Lung microvascular endothelial cell (primary cell): ENCODE measurements around the gene TMEM14C. TPM values are rescaled to one million over a fixed set of nuclear protein-coding genes. Genes with fewer than 3 reads are reported as not detected.

Source experiments
- DNase-seq, 2 donors: peaks; one replicate each; pipeline versions ENCODE4 v3.0.0 to v3.0.0-alpha.2; 2010; ENCODE audit warnings: low read depth in 2 of 2
- total RNA-seq: library from RNA; depleted of rRNA; stranded (reverse); fragments of >200 nt; gene quantifications from 2 replicates; pipeline ENCODE4 v1.2.1, GENCODE V29; 2014

TMEM14C gene
- 82.4 and 96.8 TPM in 2 replicates for total RNA-seq

DNA sequence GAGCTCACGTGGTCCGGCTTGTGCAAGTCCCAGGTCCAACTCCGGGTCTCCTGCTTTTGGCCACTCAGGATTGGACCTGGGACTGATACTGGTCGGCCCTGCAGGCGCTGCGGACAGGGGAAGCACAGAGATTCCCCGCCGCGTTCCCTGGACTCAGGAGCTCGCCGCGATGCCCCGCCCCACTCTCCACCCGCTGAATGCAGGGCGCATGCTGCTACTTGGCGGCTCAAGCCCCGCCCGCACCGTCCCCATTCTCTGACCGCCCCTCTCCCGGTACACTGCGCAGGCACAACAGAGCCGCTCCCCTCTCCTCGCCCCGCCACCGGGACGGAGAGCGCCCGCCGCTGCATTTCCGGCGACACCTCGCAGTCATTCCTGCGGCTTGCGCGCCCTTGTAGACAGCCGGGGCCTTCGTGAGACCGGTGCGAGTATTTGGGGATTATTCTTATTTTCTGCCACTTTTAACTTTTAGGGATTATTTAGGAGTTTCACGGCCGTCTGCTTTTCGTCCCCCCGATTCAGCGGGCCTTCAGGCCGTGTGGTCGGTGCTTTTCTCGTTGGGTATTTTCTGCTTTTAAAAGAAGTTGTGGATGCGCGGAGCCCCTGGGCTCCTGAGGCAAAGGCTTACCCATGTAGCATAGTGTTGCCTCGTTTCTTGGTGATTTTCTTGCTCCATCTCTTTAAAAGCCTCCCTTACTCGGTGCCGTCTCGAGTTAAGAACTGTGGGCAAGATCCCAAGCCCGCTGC lies at the start of gene TMEM14C:
TSS of gene TMEM14C (plus strand) at position 251 of the 747 bp plus-strand sequence. CDS start 1,544 bp downstream, outside the sequence.
- peak; percentile 99 for DNase-seq

DNA sequence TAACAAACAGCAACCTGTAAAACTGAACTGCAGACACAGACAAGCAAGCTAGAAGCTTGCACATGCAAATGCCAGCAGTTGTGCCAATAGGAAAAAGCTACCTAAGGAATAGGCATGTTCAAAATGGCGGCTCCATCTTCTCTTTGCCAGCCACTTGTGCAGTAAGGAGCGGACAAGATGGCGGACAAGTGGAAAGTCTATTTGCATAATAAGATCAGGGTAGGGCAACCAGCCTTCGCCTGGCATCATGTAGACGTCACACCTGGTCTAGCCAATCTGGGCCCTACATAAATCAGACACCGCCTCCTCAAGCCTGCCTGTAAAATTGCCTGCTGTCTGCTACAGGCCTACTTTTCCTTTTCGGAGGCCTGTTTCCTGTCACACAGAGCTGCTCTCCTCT lies 46.5 kb upstream of the TMEM14C start:
- DNase-seq, result no peak

DNA sequence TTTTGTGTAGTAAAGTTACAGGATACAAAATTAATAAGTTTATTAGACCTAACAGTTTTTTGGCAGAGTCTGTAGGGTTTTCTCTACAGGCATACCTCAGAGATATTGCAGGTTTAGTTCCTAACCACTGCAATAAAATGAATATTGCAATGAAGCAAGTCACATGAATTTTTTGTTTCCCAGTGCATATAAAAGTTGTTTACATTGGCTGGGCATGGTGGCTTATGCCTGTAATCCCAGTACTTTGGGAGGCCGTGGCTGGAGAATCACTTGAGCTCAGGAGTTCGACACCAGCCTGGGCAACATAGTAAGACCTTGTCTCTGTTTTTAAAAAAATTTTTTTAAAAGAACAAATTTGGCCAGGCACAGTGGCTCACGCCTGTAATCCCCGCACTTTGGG lies 44.4 kb upstream of the TMEM14C start:
- DNase-seq, result no peak

DNA sequence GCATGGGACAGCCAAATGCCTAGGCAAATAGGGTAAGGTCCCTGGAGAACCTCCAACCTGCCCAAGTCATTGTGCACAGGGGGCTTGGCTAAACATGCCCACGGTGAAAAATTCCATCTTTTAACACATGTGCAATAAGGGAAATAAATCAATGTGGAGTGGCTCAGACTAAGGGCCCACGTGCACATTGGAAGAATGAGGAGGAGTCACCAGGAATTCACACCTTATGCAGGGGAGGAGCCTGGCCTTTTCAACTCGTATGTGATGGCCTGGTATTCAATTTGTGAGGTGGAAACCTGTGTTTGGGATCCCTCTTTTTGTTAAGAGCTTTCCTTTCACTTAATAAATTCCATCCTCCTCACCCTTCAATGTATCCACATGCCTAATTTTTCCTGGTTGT lies 41.1 kb upstream of the TMEM14C start:
- no peak for DNase-seq

DNA sequence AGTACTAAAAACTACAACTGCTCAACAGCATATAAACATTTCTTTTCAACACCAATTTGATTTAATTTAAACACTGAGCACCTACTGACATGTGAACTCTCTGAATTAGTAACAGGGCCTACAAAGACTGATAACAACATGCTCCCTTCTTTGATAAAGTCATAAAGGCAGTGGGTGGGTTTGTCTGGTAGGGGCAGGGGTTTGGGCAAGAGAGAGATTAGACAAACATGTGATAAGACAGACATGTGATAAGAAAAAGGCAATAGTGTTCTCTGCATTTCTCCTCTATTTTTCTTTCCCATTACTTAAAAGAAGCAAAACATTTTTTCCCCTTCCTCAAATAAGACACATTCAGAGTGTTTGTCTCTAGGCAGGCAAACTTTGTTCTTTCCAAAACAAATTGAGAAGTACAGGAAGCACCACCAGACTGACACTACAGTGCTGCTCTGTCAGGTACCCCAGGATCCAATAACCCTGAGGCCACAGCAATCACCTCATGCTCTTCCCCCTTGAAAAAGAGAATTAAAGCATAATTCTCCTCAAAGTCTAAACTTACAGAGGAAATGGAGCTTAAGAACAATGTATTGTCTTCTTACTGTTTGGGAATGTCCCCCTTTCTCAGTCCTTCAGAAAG lies 40.4 kb upstream of the TMEM14C start:
- DNase-seq, result no peak

DNA sequence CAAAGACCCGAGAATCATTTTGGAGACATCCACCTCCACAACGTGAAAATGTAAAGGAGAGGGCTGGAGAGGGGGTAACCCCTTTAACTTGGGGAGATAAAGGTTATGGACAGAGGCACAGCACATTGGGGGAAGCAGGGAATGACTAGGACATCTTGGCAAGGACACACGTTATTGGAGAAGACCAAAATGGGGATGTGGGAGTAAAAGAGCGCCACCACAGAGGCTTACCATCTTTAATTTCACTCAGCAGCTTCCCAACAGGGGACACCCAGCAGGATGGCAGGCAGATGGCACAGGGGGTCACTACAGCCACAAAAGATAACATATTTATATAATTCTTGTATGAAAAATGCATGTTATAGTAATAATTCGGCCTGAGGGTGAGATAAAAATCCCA lies 38.3 kb upstream of the TMEM14C start:
- no peak for DNase-seq

DNA sequence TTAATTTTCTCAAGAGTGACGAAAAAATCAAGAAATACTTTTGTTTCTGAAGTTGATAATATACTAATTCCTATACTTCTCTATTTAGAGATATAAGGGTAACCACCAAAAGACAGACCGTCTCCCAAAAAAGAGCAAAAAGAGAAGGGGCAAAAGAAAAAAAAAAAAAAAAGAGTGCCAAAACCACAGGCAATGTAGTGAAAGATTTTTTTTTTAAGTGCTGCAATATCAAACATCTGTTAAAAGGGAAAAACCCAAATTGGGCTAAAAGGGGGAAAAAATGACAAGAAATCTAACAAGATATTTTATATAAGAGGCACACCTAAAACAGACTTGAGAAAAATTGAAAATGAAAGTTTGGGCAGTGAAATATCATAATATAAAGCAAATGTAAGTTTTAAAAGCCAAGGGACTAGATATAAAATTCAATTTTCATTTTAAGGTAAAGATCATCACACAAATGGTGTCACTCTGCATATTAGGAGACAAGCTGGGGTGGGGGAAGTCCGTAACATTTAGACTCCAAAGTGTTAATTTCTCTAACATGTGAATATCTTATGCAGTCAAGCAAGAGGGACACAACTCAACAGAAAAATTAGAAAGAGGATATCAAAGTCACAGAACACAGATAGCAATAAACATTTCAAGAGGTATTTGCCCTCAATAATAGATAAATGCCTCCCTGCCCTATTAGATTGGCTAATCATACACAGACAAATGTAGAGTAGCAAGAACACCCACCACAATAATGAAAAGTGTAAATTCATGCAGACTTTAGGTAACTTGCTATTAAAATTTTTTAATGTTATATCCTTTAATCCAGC lies 37.6 kb upstream of the TMEM14C start:
- DNase-seq, result no peak

DNA sequence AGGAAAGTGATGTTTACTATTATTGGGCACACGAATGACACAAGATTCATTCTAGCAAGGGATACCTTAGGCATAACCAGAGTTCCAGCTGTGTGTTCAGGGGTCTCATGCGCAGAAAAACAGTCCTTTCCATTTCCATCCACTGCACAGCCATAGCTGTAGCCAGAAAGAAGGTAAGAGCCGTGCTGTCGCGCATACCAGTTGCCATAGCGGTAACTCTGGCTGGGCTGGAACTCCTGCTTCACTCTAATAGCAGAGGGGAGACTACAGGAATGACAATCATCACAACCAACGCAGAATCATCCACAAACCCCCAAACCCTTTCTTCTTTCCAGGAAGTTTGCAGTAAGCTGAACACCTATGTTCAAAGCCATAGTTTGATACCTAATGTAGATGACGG lies 36.0 kb upstream of the TMEM14C start:
- no peak for DNase-seq

DNA sequence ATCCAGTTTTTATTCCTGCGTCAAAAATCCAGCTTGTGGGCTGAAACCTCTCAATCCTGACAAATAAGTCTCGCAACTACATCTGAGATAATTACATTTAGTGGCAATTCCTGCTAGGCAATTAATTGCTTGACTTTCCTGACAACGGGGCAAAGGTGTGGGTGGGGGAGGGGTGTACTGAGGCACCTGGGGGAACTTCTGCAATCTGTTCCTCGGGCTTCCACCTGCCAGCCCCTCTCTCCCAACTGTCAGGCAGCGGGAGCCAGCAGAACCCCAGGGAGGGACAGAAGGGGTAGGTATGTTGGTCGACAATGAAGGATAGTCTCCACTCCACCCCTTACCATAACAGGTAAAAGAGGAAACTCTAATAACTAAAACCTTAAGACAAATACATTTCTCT lies 35.3 kb upstream of the TMEM14C start:
- DNase-seq, result no peak

DNA sequence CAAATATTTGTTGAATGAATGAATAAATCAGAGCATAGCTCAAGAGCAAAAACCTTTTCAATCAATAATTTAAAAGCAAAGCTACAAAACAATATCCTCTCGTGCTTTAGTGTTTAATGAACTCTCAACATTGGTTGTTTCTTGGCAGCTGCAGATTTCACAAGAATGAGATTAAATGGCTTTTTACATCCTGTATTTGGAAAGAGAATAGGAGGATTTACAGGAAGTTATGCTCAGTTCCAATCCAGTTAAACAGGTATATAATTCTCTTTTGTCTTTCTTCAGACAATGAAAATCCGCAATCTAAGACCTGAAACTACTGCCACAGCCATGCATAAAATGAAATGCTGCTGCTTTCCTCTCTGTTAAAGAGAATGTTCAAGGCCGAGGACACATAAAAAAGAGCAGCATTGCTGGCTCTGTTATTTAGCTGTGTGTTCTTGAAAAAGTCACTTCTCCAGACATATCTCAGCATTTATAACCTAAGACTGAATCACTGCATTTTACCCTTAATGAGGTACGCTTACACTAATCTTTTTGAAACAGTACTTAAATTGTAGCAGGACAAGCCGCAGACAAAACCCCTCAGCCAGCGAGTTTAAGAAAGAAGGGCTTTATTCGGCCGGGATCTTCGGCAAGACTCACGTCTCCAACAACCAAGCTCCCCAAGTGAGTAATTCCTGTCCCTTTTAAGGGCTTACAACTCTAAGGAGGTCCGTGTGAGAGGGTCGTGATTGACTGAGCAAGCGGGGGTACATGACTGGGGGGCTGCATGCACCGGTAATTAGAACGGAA lies 32.0 kb upstream of the TMEM14C start:
- DNase-seq, result peak in 1 of 2 donors; percentile 24

DNA sequence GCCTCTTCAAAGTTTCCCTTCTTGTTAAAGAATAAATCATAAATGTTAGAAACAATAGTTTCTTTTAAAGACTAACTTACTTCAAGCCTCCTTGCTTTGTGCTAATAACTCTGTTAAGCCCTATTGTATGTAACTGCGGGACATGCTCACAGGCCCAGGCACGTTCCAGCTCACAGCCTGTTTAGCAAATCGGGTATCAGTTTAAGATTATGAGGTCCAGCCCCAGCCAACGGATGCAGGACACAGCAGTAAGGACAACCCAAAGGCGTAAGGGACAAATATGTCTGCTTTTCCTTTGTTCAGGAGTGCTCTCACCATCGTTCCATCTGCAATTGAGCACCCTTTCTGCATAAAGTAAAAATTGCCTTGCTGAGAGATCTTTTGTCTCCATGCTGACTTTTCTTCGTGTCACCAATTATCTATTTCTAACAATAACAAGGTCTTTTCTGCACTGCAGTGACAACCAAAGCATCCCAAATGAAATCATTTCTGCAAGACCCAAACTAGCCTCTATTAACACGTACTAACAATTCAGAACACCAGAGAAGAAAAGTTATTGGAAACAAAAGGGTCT lies 29.8 kb upstream of the TMEM14C start:
- DNase-seq, result no peak

DNA sequence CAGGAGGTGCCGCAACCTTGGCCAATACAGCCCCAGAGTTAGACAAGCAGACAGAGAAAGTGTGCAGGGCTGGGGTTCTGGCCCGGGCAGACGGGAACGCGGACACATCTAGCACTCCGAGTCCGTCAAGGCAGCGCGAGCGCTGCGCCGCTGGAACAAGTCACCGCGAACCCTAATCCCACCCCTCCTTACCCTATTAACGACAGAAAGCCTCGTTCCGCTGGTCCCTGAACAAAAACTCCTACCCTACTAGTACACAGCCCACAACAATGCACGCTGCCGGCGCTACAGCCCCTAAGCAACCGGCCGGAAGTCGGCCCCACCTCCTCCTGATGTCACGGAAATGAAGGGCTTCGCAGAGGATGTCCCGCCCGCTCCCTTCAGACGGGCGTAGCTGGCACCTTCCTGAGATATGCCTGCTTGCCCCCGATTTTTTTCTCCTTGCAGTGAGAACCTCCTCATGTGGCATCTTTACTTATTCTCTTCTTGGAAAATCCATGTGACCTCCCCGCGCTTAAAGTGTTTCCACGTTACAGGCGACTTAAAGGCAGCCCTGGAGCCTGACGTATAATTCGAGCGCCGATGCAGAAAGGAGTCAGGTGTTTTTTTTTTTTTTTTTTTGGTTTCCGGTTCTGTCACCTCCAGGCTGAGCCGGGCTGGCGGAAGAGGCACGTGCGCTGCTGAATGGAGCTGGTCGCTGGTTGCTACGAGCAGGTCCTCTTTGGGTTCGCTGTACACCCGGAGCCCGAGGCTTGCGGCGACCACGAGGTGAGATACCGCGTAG lies 28.4 kb upstream of the TMEM14C start, which contains the start of the genes C6orf52 and PAK1IP1:
TSS of gene C6orf52 (minus strand) at position 315 of the 784 bp plus-strand sequence. CDS start 7,066 bp downstream, outside the sequence.
TSS of gene PAK1IP1 (plus strand) at position 671 of the 784 bp plus-strand sequence. CDS start at position 685, 14 bp downstream.
- DNase-seq, result peak; percentile 96

DNA sequence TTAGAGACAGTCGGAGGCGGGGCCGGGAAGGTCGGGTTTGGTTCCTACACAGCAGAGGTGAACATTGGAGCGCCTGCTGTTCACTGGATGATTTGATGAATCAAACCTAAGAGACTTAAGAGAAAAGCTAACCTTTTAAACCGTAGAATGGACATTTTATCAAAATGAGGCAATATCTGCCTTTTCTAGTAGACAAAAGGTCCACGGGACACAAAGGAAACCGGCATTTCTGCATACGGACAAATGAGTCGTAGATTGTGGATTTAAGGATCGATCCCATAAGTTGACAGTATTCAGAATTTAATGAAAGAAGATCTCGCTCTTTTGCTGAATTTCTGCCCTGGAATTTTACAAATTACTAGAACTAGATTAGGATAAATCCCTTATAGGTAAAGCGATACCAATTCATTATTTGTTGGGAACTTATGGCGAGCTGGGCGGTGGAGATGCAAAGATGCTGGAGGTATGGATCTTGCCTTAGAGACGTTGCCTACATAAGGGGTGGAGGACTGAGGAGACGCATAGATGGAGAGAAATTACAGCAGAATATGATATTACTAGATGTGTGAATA lies 27.7 kb upstream of the TMEM14C start:
- peak in 1 of 2 donors; percentile 16 for DNase-seq

DNA sequence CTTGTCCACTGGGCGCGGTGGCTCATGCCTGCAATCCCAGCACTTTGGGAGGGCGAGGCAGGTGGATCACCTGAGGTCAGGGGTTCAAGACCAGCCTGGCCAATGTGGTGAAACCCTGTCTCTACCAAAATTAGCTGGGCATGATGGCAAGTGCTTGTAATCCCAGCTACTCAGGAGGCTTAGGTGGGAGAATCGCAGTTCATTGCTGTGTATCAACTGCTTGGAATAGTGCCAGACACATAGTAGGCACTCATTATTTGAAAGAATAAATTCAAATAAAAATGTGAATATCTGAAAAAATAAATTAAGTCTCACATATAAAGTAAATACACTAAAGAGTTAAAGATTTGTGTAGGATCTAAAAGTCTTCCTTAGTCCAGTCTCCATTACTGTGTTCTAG lies 26.2 kb upstream of the TMEM14C start:
- DNase-seq, result no peak

DNA sequence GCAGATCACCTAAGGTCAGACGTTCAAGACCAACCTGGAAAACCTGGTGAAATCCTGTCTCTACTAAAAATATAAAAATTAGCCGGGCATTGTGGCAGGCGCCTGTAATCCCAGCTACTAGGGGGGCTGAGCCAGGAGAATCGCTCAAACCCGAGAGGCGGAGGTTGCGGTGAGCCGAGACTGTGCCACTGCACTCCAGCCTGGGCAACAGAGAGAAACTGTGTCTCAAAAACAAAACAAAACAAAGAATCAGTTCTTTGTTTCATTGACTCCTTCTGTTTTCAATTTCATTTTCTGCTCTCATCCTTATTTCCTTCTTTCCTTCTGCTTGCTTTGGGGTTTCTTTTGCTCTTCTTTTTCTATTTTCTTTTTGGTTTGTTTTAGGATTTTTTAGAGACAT lies 8.9 kb upstream of the TMEM14C start:
- no peak for DNase-seq

DNA sequence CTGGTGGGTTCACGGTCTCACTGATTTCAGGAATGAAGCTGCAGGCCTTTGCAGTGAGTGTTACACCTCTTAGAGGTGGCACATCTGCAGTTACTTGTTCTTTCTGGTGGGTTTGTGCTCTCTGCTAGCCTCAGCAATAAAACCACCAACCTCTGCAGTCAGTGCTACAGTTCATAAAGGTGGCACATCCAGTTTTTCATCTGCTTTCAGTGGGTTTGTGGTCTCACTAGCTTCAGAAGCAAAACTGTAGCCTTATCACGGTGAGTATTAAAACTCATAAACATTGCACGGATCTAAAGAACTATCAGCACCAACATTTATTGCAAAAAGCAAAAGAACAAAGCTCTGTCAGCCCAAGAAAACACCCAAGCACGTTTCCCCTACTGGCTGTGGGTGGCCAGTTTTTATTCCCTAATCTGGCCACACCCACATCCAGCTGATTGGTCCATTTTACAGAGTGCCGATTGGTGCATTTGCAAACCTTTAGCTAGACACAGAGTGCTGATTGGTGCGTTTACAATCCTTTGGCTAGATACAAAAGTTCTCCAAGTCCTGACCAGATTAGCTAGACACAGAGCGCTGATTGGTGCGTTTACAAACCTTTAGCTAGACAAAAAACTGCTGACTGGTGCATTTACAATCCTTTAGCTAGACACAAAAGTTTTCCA lies 3.4 kb upstream of the TMEM14C start:
- peak; percentile 38 to 45 for DNase-seq

DNA sequence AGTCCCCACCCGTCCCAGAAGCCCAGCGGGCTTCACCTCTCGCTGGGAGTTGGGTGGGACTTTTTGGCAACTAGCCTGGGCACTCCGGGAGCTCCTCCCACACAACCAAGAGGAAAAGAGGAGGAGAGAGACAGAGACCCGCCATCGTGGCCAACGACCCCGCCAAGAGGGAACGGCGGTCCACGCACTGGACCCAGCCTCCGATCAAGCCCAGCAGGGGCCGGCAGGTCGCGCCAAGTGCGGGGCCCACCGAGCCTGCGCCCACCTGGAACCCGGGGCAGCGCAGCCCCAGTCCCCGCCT lies 3.0 kb upstream of the TMEM14C start:
- no peak for DNase-seq

DNA sequence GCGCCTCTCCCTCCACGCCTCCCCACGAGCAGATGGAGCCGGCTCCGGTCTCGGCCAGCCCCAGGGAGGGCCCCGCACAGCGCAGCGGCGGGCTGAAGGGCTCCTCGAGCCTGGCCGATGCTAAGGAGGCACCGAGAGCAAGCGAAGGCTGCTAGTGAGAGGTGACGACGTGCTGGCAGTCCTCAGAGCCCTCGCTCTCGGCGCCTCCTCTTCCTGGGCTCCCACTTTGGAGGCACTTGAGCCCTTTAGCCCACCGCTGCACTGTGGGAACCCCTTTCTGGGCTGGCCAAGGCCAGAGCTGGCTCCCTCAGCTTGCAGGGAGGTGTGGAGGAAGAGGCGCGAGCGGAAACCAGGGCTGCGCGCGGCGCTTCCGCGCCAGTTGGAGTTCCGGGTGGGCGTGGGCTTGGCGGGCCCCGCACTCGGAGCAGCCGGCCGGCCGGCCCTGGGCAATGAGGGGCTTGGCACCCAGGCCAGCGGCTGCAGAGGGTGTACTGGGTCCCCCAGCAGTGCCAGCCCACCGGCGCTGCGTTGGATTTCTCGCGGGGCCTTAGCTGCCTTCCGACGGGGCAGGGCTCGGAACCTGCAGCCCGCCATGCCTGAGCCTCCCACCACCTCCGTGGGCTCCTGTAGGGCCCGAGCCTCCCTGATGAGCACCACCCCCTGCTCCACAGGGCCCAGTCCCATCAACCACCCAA lies 2.5 kb upstream of the TMEM14C start:
- peak; percentile 61 to 63 for DNase-seq
